BLaER1 (cell line): ENCODE measurements around the gene ROPN1L.

Experiments used
- H3K27ac ChIP-seq: shearing (Covaris generic); formaldehyde crosslinking; 2 replicates; pipeline ENCODE4 v1.8.1; 2022
- H3K27me3 ChIP-seq: shearing (Covaris generic); formaldehyde crosslinking; 2 replicates; pipeline ENCODE4 v1.8.1; 2022
- H3K36me3 ChIP-seq: shearing (Covaris generic); formaldehyde crosslinking; 2 replicates; pipeline ENCODE4 v1.8.1; 2022
- H3K4me1 ChIP-seq: shearing (Covaris generic); formaldehyde crosslinking; 2 replicates; pipeline ENCODE4 v1.8.1; 2022
- H3K4me2 ChIP-seq: shearing (Covaris generic); formaldehyde crosslinking; 2 replicates; pipeline ENCODE4 v1.8.1; 2022
- H3K4me3 ChIP-seq: shearing (Covaris generic); formaldehyde crosslinking; 2 replicates; pipeline ENCODE4 v1.8.1; 2022
- H3K9ac ChIP-seq: shearing (Covaris generic); formaldehyde crosslinking; 2 replicates; pipeline ENCODE4 v1.8.1; 2022
- H3K9me3 ChIP-seq: shearing (Covaris generic); formaldehyde crosslinking; 2 replicates; pipeline ENCODE4 v1.8.1; 2022
- H4K20me1 ChIP-seq: shearing (Covaris generic); formaldehyde crosslinking; 2 replicates; pipeline ENCODE4 v1.8.1; 2022
- Cebpa-rat ChIP-seq: shearing (Covaris generic); IDR thresholded peaks from 2 replicates; pipeline ENCODE4 v1.8.1; 2022

Gene ROPN1L

DNA sequence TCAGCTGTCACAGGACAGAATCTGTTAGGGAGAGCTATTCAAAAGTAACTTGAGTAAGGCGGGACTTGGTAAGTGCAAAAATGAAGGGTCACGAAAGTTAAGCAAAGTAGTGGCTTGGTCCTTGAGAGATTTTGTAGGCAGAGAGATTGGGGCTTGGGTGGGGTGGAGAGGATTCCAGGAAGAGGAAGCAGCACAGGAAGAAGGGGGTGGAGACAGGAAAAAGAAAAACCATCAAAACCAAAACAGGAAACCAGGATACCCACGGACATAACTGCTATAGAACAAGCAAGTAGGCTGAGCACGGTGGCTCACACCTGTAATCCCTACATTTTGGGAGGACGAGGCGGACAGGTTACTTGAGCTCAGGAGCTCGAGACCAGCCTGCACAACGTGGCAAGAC, 3.7 kb downstream of the ROPN1L start:
- H4K20me1 ChIP-seq, result 0 out of 2 replicates have a peak, but pooled peaks cover 16% of the 10 kb centered on the region
- no peak for TF ChIP-seq Cebpa-rat
- no peaks in the 10 kb centered on the region for H3K36me3 ChIP-seq
- peak overlapping the region; percentile 37; the same call in 1 of the 2 replicates for H3K4me3 ChIP-seq
- peaks cover 32% of the 10 kb centered on the region for H3K27me3 ChIP-seq
- peak overlapping the region; percentile 81 for H3K4me2 ChIP-seq
- H3K9me3 ChIP-seq, result no peaks in the 10 kb centered on the region; the same call in 1 of the 2 replicates
- peak overlapping the region; percentile 45; the same call in 1 of the 2 replicates for H3K27ac ChIP-seq
- H3K9ac ChIP-seq, result no peak overlapping the region
- peaks cover 55% of the 10 kb centered on the region for H3K4me1 ChIP-seq

DNA sequence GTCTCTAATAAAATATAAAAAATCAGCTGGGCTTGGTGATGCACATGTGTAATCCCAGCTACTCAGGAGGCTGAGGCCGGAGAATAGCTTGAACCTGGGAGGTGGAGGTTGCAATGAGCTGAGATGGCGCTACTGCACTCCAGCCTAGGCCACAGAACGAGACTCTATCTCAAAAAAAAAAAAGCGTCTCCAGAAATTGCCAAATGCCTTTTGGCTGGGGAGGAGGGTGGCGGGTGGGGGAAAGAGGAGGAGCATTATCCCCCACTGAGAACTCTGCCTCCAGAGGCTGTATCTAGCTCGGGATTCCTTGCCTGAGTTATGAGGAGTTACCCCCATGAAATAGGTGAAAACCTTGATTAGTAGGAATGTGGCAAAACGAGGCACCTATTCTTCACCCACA, 4.8 kb downstream of the ROPN1L start:
- Histone ChIP-seq H3K9me3 (no peaks in the 10 kb centered on the region; the same call in 1 of the 2 replicates), H3K4me1 (peaks cover 57% of the 10 kb centered on the region), H3K36me3 (no peaks in the 10 kb centered on the region), H4K20me1 (0 out of 2 replicates have a peak, but pooled peaks cover 5% of the 10 kb centered on the region), H3K4me3 (no peak overlapping the region), H3K27me3 (peaks cover 22% of the 10 kb centered on the region), H3K9ac (no peak overlapping the region), H3K27ac (no peak overlapping the region), H3K4me2 (peak overlapping the region; percentile 81)
- TF ChIP-seq Cebpa-rat, result no peak

- TF ChIP-seq Cebpa-rat, result no peak
- H3K4me3 ChIP-seq, result no peak overlapping the region
- 0 out of 2 replicates have a peak overlapping the region, but pooled peaks have one; percentile 81 for H3K4me2 ChIP-seq
- H3K4me1 ChIP-seq, result peaks cover 60% of the 10 kb centered on the region
- H4K20me1 ChIP-seq, result 0 out of 2 replicates have a peak, but pooled peaks cover 2% of the 10 kb centered on the region
- H3K9ac ChIP-seq, result no peak overlapping the region
- H3K36me3 ChIP-seq, result no peaks in the 10 kb centered on the region
- H3K9me3 ChIP-seq, result no peaks in the 10 kb centered on the region; the same call in 1 of the 2 replicates
- H3K27me3 ChIP-seq, result peaks cover 17% of the 10 kb centered on the region
- H3K27ac ChIP-seq, result 0 out of 2 replicates have a peak overlapping the region, but pooled peaks have one; percentile 30
Observed at GRCh38 chr5:10447041-10447440, 5.4 kb downstream of the ROPN1L start.

- H3K9me3 ChIP-seq, result no peaks in the 10 kb centered on the region
- H3K36me3 ChIP-seq, result no peaks in the 10 kb centered on the region
- H3K27ac ChIP-seq, result no peak overlapping the region
- no peak overlapping the region for H3K4me2 ChIP-seq
- H3K9ac ChIP-seq, result no peak overlapping the region
- peaks cover under 1% of the 10 kb centered on the region; the same call in 1 of the 2 replicates for H3K27me3 ChIP-seq
- H3K4me1 ChIP-seq, result peaks cover 67% of the 10 kb centered on the region
- no peak for TF ChIP-seq Cebpa-rat
- no peaks in the 10 kb centered on the region for H4K20me1 ChIP-seq
- H3K4me3 ChIP-seq, result no peak overlapping the region
Observed at GRCh38 chr5:10448754-10449360, 7.2 kb downstream of the ROPN1L start.

GRCh38 chr5:10451137-10451824, 9.6 kb downstream of the ROPN1L start:
- Histone ChIP-seq H3K4me3 (no peak overlapping the region), H3K9me3 (no peaks in the 10 kb centered on the region), H3K4me2 (peak overlapping the region; percentile 83), H3K27me3 (no peaks in the 10 kb centered on the region), H3K4me1 (peaks cover 70% of the 10 kb centered on the region), H3K27ac (peak overlapping the region; percentile 64), H3K36me3 (no peaks in the 10 kb centered on the region), H4K20me1 (no peaks in the 10 kb centered on the region), H3K9ac (peak overlapping the region; percentile 20; the same call in 1 of the 2 replicates)
- peak; percentile 59; the same call in 1 of the 2 replicates for TF ChIP-seq Cebpa-rat

DNA sequence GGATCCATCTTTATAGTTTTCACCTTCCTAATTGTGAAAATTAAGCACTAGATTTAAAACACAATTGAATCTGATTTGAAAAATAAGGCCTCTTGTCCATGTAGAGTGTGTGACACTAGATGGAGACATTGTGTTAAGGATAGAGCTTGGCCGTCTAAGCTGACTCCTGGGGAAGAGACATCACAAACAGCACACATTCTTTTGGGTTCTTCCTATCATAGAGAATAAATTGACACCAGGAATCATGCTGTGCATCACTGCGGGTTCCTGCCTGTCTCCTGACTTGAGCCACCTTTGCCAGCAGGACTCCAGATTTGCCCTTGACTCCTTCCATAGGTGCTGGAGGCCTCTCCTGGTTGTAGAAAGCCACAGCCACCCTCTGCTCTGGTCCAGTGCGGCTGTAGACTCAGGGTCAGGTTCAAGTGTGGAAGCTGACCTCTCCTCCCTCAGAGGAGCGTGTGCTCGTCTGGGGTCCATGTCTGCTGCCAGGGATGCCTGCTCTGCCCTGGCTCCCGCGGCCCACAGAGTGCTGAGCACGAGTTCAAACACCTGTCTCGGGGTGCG, 11.2 kb downstream of the ROPN1L start:
- Histone ChIP-seq H4K20me1 (no peaks in the 10 kb centered on the region), H3K4me3 (no peak overlapping the region), H3K9ac (no peak overlapping the region), H3K27ac (no peak overlapping the region; the same call in 1 of the 2 replicates), H3K36me3 (no peaks in the 10 kb centered on the region), H3K9me3 (no peaks in the 10 kb centered on the region), H3K27me3 (no peaks in the 10 kb centered on the region), H3K4me2 (peak overlapping the region; percentile 23), H3K4me1 (peaks cover 75% of the 10 kb centered on the region)
- no peak for TF ChIP-seq Cebpa-rat

DNA sequence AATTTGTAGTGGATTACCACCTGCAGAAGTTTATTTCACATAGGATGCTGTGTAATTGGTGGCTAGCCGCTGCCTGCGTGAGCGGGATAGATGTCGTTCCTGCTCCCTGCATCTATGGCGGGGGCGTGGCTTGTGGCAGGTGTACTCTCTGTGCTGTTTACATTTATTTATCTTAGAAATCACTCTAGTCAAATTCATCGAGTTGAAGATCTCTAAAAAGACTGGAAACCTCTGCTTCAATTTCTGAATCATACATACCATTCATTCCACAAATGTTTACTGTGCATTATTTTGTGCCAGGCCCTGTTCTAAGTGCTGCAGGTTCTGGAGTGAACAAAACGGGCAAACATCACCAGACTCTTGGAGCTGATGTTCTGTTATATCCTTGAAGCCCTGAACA, 11.9 kb downstream of the ROPN1L start:
- no peak overlapping the region for H3K4me2 ChIP-seq
- H3K27ac ChIP-seq, result no peak overlapping the region
- no peak for TF ChIP-seq Cebpa-rat
- H4K20me1 ChIP-seq, result no peaks in the 10 kb centered on the region
- H3K4me3 ChIP-seq, result no peak overlapping the region
- no peaks in the 10 kb centered on the region for H3K36me3 ChIP-seq
- H3K9ac ChIP-seq, result no peak overlapping the region
- no peaks in the 10 kb centered on the region for H3K9me3 ChIP-seq
- H3K4me1 ChIP-seq, result peaks cover 79% of the 10 kb centered on the region
- no peaks in the 10 kb centered on the region for H3K27me3 ChIP-seq

- no peaks in the 10 kb centered on the region for H4K20me1 ChIP-seq
- peaks cover 82% of the 10 kb centered on the region for H3K4me1 ChIP-seq
- no peaks in the 10 kb centered on the region for H3K9me3 ChIP-seq
- peak overlapping the region; percentile 13; the same call in 1 of the 2 replicates for H3K4me3 ChIP-seq
- H3K4me2 ChIP-seq, result peak overlapping the region; percentile 78
- no peak for TF ChIP-seq Cebpa-rat
- H3K9ac ChIP-seq, result peak overlapping the region; percentile 27; the same call in 1 of the 2 replicates
- H3K36me3 ChIP-seq, result no peaks in the 10 kb centered on the region
- H3K27ac ChIP-seq, result no peak overlapping the region
- H3K27me3 ChIP-seq, result no peaks in the 10 kb centered on the region
Observed at GRCh38 chr5:10454591-10455276, 13.1 kb downstream of the ROPN1L start.

DNA sequence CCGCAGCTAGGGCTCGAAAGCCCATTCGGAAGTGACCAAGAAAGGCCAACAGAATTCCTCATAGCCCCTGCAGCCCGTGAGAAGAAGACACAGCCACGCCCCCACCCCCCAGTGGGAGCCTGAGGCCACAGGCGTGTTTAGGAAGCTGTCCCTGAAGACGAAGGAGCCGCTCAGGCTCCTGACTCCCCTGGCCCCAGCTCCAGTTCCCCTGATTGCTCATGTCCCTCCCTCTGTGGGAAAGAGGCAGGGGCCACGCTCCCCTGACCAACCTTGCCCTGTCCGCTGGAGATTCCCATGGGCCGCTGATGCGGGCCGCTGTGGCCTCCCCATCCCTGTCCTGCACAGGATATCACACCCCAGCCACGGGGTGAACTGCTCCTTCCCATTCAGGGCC, 13.6 kb downstream of the ROPN1L start:
- peak overlapping the region; percentile 27; the same call in 1 of the 2 replicates for H3K9ac ChIP-seq
- no peaks in the 10 kb centered on the region for H3K36me3 ChIP-seq
- H3K27ac ChIP-seq, result peak overlapping the region; percentile 16; the same call in 1 of the 2 replicates
- H3K4me2 ChIP-seq, result peak overlapping the region; percentile 78
- no peaks in the 10 kb centered on the region for H4K20me1 ChIP-seq
- peaks cover 86% of the 10 kb centered on the region for H3K4me1 ChIP-seq
- H3K27me3 ChIP-seq, result no peaks in the 10 kb centered on the region
- TF ChIP-seq Cebpa-rat, result no peak
- H3K9me3 ChIP-seq, result no peaks in the 10 kb centered on the region
- peak overlapping the region; percentile 13; the same call in 1 of the 2 replicates for H3K4me3 ChIP-seq
